Activated gamma-delta T cell treated with anti-CD3 and anti-CD28 coated beads, Interleukin-2, amount 50 U/mL, for 16 hours (primary cell): ENCODE results near the gene TTC21B.
"Not testable (repeated sequence)": the region's sequence is repeated elsewhere in the genome, so short reads cannot be mapped to it uniquely, and the experiment has no call there.

ENCODE experiments used
- DNase-seq: peaks from one replicate; pipeline ENCODE4 v3.0.0-alpha.2; 2020; ENCODE audit warnings: low read depth

Gene TTC21B

GRCh38 chr2:165886487-165887146, 67.0 kb downstream of the TTC21B start:
- no peak for DNase-seq

DNA sequence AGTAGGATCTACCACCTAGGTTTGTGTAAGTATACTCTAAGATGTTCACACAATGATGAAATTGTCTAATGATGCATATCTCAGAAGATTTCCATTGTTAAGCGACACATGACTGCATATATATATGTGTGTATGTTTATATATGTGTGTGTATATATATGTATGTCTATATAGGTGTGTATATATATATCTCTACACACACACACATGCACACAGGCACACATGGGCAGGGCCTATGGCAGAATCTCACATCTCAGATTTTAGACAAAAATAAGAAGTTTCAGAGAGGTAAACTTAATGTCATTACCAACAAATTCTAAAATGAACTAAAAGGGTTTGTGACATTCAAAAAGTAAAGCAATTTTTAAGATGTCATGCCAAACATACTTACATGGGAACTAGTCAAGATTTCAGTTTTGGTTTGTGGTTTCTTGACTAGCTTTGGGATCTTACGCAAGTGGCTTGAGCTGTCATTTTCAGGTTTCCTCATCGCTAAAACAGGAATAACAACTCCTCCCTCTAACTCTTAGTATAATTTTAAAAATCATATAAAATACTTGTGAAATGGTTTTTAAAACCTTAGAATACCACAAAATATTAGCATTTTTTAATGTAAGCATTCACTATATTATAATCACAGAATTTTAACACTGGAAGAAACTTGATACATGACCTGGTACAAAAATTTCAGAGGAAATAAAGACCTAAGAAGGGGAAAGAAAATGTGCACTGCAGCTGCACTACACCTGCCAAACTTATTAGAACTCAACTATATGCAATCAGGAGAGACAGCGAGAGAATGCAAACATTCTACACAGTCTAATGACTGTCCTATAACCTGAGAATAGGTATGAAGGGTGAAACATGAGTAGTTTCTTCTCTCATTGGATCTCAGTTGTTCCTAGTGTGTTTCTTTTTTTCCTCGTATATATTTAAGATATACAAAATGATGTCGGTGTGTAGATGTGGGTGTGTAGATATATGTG, 75.7 kb downstream of the TTC21B start:
- DNase-seq: no peak

GRCh38 chr2:165876712-165877111, 76.9 kb downstream of the TTC21B start:
- no peak for DNase-seq

- DNase-seq: no peak
Observed at GRCh38 chr2:165876269-165876668, 77.3 kb downstream of the TTC21B start.

- DNase-seq: no peak
Observed at GRCh38 chr2:165874445-165875039, 79.0 kb downstream of the TTC21B start.

DNA sequence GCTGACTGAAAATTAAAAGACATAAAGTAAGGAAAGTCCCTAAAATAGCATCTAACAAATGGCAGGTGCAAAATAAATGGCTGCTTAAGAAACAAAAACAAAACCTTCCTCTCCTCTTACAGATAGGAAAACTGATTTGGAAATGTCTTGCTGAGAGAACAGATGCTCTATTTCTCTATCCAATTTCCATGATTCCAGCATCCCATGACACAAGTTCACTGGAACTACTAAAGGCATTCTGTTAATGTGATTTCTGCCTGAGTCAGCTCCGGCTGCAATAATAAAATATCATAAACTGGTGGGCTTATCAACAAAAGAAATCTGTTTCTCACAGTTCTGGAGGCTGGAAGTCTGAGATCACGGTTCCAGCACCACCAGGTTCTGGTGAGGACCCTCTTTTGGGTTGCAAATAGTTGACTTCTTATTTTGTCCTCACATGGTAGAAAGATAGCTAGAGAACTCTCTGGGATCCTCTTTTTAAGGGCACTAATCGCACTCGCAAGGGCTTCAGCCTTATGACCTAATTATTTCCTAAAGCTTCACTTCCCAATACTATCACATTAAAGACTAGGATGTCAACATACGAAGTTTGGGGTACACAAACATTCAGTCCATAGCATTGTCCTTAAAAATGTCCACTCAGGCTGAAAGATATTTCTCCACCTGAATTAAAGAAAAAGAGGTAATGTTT, 81.3 kb downstream of the TTC21B start:
- DNase-seq: no peak

GRCh38 chr2:165871025-165871424, 82.6 kb downstream of the TTC21B start:
- no peak for DNase-seq

DNA sequence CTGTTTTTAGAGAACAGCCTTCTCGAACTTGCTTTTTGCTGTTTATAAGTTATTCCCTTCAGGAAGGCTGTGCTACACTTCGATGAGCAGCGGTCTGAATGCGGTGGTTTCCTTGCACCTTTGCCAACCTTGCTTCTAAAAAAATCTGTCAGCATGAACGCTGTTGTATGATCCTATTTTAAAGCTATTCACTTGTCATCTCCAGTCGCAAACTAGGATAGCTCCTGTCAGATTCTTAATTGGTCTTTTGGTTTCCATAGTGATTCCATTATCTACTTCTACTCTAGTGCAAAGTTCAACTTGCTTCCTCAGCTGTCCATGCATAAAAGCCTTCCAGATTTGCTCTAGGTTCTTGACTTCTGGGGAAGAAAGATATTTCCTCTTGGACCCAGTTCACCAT, 83.2 kb downstream of the TTC21B start:
- no peak for DNase-seq

GRCh38 chr2:165868211-165868610, 85.4 kb downstream of the TTC21B start:
- no peak for DNase-seq

DNA sequence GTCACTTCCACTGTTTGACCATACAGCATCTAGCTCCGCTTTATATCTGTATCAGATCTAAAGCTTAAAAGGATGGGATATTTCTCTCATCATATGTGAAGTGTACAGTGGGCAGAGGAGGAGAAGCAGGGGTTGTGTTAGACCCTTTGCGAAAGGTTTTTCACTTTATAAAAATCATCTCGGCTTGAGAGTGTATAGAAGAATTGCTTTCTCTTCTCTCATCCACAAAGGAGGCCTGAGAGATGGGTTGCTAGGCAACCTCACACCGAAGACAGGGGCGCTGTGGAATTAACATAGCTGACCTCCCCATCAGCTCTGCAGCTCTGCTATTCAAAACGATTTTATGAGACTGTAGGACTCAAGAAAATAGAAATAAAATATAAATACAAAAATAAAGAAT, 89.3 kb downstream of the TTC21B start:
- DNase-seq: no peak

DNA sequence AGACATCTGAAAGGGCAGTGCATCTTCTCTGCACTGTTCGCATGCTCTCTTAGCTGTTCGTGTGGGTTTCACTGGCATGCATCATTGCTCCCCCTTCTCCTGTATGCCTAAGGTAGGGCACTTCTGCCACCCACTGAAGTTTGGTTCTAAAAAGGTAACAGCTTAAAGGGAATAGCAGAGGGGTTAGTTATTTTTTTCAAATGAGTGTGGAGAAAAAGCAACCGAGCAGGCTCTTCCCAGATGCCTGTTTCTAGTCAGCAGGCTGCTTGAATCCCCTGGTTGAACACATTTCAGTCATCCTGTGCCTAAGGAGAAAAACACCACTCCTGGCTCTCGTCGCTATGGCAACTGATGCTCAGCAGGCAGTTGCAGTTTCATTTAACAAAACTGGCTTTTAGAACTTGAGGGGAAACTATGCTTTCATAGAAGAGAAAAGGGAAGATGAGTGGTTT, 89.7 kb downstream of the TTC21B start:
- no peak for DNase-seq

- not testable (repeated sequence) for DNase-seq
Observed at GRCh38 chr2:165861083-165861482, 92.5 kb downstream of the TTC21B start.

DNA sequence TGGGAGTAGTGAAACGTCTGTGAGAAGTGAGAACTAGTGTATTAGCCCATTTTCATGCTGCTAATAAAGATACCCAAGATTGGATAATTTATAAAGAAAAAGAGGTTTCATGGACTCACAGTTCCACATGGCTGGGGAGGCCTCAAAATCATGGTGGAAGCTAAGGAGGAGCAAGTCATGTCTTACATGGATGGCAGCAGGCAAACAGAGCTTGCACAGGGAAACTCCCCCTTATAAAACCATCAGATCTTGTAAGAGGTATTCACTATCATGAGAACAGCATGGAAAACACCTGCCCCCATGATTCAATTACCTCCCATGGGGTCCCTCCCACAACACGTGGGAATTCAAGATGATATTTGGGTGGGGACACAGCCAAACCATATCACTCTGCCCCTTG, 93.9 kb downstream of the TTC21B start:
- not testable (repeated sequence) for DNase-seq

GRCh38 chr2:165857876-165858275, 95.7 kb downstream of the TTC21B start:
- no peak for DNase-seq

GRCh38 chr2:165852394-165852793, 101.2 kb downstream of the TTC21B start:
- no peak for DNase-seq

DNA sequence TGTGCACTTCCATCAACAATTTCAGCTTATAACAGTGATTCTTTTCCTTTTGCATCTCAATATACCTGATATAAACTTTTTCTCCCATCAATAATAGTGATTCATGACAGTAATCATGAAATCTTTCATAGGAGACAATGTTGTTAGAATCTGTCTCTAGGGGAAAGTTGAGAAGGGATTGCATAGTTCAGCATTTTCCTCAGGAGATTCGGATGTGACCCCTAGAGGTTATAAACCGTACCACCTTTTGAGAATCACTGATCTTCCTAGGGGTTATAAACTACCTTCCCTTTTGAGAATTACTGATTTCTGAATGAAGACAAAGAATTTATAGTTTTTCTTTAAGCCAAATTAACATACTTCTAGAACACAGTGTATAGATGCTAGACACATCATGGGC, 106.6 kb downstream of the TTC21B start:
- no peak for DNase-seq

- no peak for DNase-seq
Observed at GRCh38 chr2:165846056-165846455, 107.5 kb downstream of the TTC21B start.

DNA sequence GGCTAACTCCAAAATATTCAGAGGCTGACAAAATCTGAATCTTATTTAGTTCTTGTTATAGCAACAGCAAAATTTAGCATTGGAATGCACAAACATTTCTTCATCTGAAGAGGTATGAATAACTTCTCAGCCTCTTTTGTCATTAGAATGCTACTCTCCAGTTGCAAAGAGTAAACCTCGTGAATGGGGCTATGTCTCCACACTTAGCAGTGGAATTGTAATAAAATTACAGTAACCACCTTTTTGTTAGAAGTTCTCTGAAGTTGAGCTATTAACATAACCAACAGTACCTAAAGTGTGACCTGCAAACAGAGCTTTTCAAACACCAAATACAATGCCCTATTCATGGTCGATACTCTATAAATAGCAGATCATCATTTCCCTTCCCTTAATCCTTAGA, 109.4 kb downstream of the TTC21B start:
- DNase-seq: no peak

GRCh38 chr2:165843351-165843750, 110.2 kb downstream of the TTC21B start:
- DNase-seq: no peak

DNA sequence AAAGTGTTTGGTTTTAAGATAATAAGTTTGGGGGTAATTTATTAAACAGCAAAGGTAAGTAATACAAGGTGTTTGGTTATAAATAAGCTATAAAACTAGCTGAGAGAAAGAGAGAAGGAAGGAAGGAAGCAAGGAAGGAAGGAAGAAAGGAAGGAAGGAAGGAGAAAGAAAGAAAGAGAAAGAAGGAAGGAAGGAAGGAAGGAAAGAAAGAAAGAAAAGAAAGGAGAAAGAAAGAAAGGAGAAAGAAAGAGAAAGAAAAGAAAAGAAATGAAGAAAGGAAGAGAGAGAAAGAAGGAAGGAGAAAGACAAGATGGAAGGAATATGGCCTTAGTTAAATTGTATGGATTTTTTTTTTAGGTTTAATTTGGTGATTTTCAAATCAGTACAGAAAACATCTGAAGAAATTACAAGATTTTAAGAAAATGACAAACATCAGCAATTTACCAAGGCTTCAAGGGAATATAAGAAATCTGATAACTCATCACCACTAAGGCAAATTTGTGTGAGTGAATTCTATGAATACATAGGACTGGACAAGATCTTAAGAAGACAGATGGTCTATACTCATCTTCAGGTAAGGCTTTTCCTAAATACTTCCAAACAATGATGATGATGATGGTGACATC, 113.1 kb downstream of the TTC21B start:
- DNase-seq: no peak

DNA sequence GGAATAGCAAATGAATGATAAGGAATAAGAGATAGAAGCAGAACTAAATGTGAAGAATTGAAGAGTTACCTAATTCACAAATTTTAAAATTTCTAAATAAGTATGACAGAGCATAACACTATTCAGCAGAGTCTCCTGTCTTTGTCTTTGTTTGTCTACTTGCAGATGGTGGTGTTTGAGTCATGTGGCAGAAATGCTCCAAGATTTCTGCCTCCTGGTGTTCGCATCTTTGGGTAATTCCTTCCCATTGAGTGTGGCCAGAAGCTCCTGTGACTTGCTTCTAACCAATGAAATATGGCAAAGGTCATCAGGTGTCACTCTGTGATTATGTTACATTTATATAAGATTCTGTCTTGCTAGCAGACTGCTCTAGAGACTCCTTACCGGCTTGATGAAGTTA, 114.0 kb downstream of the TTC21B start:
- no peak for DNase-seq

DNA sequence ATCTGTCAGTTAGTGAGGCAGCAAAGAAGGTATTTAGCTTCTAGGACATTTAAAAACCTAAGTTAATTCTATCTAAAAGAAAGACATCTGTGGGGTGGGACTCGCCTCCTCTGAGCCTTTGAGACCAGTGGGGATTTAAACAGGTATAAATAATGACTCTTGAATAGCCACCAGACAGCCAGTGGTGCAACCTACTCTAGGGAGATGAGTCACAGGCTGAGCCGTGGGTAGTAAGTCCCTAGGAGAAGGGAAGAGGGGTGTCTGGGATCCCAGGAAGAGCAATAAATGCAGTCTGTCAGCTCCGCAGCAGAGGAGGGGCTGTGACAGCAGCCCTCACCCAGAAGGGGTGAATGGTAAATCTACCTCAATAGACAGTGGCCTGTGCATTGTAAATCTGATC, 116.5 kb downstream of the TTC21B start:
- no peak for DNase-seq
